Measurements from ENCODE around the gene NCAPG2.

DNA sequence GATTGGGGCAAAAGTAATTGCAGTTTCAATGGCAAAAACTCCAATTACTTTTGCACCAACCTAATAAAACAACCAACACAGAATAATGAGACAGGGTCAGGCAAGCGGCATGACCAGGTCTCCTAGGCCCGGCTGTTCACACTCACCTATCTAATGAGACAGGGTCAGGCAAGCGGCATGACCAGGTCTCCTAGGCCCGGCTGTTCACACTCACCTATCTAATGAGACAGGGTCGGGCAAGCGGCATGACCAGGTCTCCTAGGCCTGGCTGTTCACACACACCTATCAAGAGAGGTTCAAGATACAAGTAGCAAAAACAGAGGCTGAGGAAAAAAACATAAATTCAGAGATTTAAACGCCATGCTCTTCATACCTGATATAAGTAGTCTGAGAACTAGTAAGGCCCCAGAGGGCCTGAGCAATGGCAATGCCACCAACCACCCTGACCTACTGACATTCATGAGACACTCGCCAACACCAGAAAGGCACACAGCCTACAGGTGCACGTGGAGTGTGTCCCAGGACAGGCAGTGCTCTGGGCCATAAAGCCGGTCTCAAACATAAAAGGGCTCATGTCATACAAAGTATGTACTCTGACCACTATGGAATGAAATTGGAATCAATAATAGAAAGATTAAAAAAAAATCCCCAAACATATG lies 40.6 kb upstream of the NCAPG2 start:
- no peak for TF ChIP-seq POLR2A (IDR thresholded peaks at IDR 0.05)
- TF ChIP-seq, protein P1, sequence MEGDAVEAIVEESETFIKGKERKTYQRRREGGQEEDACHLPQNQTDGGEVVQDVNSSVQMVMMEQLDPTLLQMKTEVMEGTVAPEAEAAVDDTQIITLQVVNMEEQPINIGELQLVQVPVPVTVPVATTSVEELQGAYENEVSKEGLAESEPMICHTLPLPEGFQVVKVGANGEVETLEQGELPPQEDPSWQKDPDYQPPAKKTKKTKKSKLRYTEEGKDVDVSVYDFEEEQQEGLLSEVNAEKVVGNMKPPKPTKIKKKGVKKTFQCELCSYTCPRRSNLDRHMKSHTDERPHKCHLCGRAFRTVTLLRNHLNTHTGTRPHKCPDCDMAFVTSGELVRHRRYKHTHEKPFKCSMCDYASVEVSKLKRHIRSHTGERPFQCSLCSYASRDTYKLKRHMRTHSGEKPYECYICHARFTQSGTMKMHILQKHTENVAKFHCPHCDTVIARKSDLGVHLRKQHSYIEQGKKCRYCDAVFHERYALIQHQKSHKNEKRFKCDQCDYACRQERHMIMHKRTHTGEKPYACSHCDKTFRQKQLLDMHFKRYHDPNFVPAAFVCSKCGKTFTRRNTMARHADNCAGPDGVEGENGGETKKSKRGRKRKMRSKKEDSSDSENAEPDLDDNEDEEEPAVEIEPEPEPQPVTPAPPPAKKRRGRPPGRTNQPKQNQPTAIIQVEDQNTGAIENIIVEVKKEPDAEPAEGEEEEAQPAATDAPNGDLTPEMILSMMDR (IDR thresholded peaks at IDR 0.05), result no peak
